ENCODE measurements around the gene USP3. TPM values are rescaled to one million over a fixed set of nuclear protein-coding genes. Genes with fewer than 3 reads are reported as not detected.

Gene USP3
- total and polyA plus RNA-seq, 4 donors = 8.5 to 25.4 (median 14.8) TPM

- Histone ChIP-seq H3K36me3 (ENCODE audit: control insufficient read depth in 4 of 4, insufficient read depth in 3 of 4, low read depth in 1 of 4, low read length in 3 of 4) (no peaks in the 10 kb centered on the region), H3K4me3 (ENCODE audit: low read depth in 1 of 3, low read length in 3 of 3) (peak overlapping the region in 1 of 3 donors; percentile 27), H3K27ac (ENCODE audit: low read depth in 1 of 2, low read length in 2 of 2) (peak overlapping the region; percentile 98), H3K9ac (ENCODE audit: low read depth in 1 of 2, low read length in 2 of 2) (peak overlapping the region; percentile 50 to 73), H3K4me1 (ENCODE audit: control insufficient read depth in 4 of 4, insufficient read depth in 4 of 4, low read length in 3 of 4) (peaks cover 13 to 46% (median 33%) of the 10 kb centered on the region in 4 donors), H3K9me3 (ENCODE audit: control insufficient read depth in 4 of 4, low read length in 3 of 4) (no peaks in the 10 kb centered on the region), H3K27me3 (ENCODE audit: control insufficient read depth in 4 of 4, insufficient read depth in 4 of 4, low read length in 3 of 4) (no peaks in the 10 kb centered on the region)
- WGBS = 6% methylated on average over 21 of the region's 21 CpGs
- TF ChIP-seq SP1 (IDR thresholded peaks at IDR 0.05) (no peak), GABPA (IDR thresholded peaks at IDR 0.05 in 1 of 2, conservative IDR thresholded peaks at IDR 0.05 in 1 of 2) (peak; percentile 52 to 69), YY1 (IDR thresholded peaks at IDR 0.05) (no peak), HNF4G (IDR thresholded peaks at IDR 0.05) (no peak), FOXA2 (IDR thresholded peaks at IDR 0.05) (no peak), RXRA (IDR thresholded peaks at IDR 0.05) (peak; percentile 20 to 55), NR2F2 (IDR thresholded peaks at IDR 0.05) (no peak), EGR1 (IDR thresholded peaks at IDR 0.05; ENCODE audit: low read depth in 2 of 2) (peak in 1 of 2 donors; percentile 29), RAD21 (IDR thresholded peaks at IDR 0.05) (peak in 1 of 2 donors; percentile 25)
- TF ChIP-seq, protein P1, sequence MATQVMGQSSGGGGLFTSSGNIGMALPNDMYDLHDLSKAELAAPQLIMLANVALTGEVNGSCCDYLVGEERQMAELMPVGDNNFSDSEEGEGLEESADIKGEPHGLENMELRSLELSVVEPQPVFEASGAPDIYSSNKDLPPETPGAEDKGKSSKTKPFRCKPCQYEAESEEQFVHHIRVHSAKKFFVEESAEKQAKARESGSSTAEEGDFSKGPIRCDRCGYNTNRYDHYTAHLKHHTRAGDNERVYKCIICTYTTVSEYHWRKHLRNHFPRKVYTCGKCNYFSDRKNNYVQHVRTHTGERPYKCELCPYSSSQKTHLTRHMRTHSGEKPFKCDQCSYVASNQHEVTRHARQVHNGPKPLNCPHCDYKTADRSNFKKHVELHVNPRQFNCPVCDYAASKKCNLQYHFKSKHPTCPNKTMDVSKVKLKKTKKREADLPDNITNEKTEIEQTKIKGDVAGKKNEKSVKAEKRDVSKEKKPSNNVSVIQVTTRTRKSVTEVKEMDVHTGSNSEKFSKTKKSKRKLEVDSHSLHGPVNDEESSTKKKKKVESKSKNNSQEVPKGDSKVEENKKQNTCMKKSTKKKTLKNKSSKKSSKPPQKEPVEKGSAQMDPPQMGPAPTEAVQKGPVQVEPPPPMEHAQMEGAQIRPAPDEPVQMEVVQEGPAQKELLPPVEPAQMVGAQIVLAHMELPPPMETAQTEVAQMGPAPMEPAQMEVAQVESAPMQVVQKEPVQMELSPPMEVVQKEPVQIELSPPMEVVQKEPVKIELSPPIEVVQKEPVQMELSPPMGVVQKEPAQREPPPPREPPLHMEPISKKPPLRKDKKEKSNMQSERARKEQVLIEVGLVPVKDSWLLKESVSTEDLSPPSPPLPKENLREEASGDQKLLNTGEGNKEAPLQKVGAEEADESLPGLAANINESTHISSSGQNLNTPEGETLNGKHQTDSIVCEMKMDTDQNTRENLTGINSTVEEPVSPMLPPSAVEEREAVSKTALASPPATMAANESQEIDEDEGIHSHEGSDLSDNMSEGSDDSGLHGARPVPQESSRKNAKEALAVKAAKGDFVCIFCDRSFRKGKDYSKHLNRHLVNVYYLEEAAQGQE (IDR thresholded peaks at IDR 0.05) = no peak
- TF ChIP-seq, protein P2, sequence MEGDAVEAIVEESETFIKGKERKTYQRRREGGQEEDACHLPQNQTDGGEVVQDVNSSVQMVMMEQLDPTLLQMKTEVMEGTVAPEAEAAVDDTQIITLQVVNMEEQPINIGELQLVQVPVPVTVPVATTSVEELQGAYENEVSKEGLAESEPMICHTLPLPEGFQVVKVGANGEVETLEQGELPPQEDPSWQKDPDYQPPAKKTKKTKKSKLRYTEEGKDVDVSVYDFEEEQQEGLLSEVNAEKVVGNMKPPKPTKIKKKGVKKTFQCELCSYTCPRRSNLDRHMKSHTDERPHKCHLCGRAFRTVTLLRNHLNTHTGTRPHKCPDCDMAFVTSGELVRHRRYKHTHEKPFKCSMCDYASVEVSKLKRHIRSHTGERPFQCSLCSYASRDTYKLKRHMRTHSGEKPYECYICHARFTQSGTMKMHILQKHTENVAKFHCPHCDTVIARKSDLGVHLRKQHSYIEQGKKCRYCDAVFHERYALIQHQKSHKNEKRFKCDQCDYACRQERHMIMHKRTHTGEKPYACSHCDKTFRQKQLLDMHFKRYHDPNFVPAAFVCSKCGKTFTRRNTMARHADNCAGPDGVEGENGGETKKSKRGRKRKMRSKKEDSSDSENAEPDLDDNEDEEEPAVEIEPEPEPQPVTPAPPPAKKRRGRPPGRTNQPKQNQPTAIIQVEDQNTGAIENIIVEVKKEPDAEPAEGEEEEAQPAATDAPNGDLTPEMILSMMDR (IDR thresholded peaks at IDR 0.05; ENCODE audit: low read depth, low read length, missing input control) = no peak
- TF ChIP-seq, protein P3, sequence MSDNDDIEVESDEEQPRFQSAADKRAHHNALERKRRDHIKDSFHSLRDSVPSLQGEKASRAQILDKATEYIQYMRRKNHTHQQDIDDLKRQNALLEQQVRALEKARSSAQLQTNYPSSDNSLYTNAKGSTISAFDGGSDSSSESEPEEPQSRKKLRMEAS (IDR thresholded peaks at IDR 0.05) = no peak
- peak; percentile 62 for DNase-seq (ENCODE audit: low spot score)
Measured at GRCh38 chr15:63501256-63502089, 2.9 kb upstream of the USP3 start.

DNA sequence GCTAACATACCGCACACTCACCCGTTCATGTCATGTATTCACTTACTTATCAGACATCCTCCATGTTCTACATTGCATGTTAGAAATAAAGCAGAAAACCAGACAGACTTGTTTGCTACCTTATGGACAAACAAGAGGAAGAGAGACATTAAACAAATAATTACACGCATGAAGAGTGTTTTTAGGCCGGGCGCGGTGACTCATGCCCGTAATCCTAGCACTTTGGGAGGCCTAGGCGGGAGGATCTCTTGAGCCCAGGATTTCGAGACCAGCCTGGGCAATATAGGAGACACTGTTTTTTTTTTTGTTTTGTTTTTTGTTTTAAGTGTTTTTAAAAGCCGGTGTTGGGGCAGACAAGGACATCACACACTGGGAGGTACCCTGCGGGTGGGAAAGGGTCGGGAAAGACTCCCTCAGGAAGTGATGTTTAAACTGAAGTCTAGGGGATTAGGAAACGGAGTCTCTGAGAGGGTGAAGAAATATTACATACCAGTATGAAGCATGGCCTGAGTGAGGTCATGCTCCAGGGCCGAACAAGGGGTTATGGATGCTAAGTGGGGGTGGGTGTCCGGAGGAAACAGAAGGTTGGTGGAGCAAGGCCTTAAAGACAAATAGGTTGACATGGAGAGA lies 2.1 kb upstream of the USP3 start:
- Histone ChIP-seq H3K27ac (ENCODE audit: low read depth in 1 of 2, low read length in 2 of 2) (peak overlapping the region; percentile 98), H3K27me3 (ENCODE audit: control insufficient read depth in 4 of 4, insufficient read depth in 4 of 4, low read length in 3 of 4) (no peaks in the 10 kb centered on the region), H3K4me1 (ENCODE audit: control insufficient read depth in 4 of 4, insufficient read depth in 4 of 4, low read length in 3 of 4) (peaks cover 13 to 54% (median 40%) of the 10 kb centered on the region in 4 donors), H3K9me3 (ENCODE audit: control insufficient read depth in 4 of 4, low read length in 3 of 4) (no peaks in the 10 kb centered on the region), H3K4me3 (ENCODE audit: low read depth in 1 of 3, low read length in 3 of 3) (no peak overlapping the region), H3K9ac (ENCODE audit: low read depth in 1 of 2, low read length in 2 of 2) (peak overlapping the region; percentile 45 to 78), H3K36me3 (ENCODE audit: control insufficient read depth in 4 of 4, insufficient read depth in 3 of 4, low read depth in 1 of 4, low read length in 3 of 4) (no peaks in the 10 kb centered on the region)
- DNase-seq (ENCODE audit: low spot score) = no peak
- WGBS = 67% methylated on average over 15 of the region's 15 CpGs
- TF ChIP-seq FOXA2 (IDR thresholded peaks at IDR 0.05) (no peak), HNF4G (IDR thresholded peaks at IDR 0.05) (no peak), FOXA1 (IDR thresholded peaks at IDR 0.05) (no peak)
- TF ChIP-seq, protein P2 (IDR thresholded peaks at IDR 0.05; ENCODE audit: low read depth, low read length, missing input control) = no peak
- TF ChIP-seq, protein P4, sequence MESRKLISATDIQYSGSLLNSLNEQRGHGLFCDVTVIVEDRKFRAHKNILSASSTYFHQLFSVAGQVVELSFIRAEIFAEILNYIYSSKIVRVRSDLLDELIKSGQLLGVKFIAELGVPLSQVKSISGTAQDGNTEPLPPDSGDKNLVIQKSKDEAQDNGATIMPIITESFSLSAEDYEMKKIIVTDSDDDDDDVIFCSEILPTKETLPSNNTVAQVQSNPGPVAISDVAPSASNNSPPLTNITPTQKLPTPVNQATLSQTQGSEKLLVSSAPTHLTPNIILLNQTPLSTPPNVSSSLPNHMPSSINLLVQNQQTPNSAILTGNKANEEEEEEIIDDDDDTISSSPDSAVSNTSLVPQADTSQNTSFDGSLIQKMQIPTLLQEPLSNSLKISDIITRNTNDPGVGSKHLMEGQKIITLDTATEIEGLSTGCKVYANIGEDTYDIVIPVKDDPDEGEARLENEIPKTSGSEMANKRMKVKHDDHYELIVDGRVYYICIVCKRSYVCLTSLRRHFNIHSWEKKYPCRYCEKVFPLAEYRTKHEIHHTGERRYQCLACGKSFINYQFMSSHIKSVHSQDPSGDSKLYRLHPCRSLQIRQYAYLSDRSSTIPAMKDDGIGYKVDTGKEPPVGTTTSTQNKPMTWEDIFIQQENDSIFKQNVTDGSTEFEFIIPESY (IDR thresholded peaks at IDR 0.05) = no peak
- TF ChIP-seq, protein P3 (IDR thresholded peaks at IDR 0.05) = no peak
- TF ChIP-seq, protein P1 (IDR thresholded peaks at IDR 0.05) = no peak

Measured in liver (tissue), 9 donors.